Measurements from ENCODE around the gene APBB2. TPM values are rescaled to one million over a fixed set of nuclear protein-coding genes. Genes with fewer than 3 reads are reported as not detected.

Gene APBB2
- total and polyA plus RNA-seq, 2 donors (not counting 1 experiment from before 2014, with no cell fraction given), result 4.4 to 15.8 TPM

DNA sequence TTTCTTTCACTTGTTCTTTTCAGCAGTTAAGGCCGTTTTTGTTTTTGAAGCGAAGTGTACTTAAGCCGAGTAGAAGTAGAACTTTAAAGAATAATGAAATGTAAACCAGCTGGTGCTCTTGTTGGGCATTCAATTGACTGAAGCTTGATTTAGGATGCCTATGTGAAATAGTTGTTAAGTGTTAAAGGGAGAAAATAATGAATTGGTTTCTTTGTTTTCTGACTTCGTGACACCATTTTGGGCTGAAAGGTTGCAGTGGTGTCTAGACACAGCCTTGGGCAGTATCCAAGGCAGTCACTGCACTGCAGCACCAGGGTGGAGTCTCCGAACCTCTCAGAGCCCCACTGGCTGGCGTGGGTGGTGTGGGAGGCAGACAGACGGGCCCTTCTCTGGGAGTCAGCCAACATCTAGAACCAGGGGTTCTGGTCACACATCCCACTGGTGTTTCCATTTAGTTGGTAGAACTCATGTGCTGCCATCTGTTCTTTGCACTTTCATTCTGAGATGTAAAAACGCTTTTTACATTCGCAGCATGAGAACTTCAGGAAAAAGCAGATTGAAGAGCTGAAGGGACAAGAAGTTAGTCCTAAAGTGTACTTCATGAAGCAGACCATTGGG is 45.9 kb upstream of the APBB2 start:
- Mint-ChIP-seq H3K4me3 (no peak overlapping the region), H3K27ac (no peak overlapping the region), H3K27me3 (peaks cover 31% of the 10 kb centered on the region), H3K9me3 (ENCODE audit: insufficient read depth) (no peaks in the 10 kb centered on the region), H3K4me1 (peaks cover 20% of the 10 kb centered on the region)
- H2AFZ ChIP-seq (ENCODE audit: insufficient read depth, low read depth, low read length, poor library complexity, severe bottlenecking), result no peak overlapping the region
- H3K4me3 ChIP-seq (ENCODE audit: control extremely low read depth in 1 of 5, extremely low read depth in 1 of 5, insufficient read depth in 1 of 5, low read depth in 2 of 5, low read length in 4 of 5), result no peak overlapping the region
- 92% methylated on average over 9 of the region's 9 CpGs for WGBS (ENCODE audit: insufficient coverage)
- H4K20me1 ChIP-seq (ENCODE audit: control insufficient read depth, insufficient read depth, low read length, poor library complexity, severe bottlenecking), result no peaks in the 10 kb centered on the region
- no peak for DNase-seq
- H3K9ac ChIP-seq (ENCODE audit: low read length), result no peak overlapping the region
- H3K27ac ChIP-seq (ENCODE audit: low read length in 2 of 2), result no peak overlapping the region
- no peaks in the 10 kb centered on the region for H3K36me3 ChIP-seq (replicated peaks in 1 of 2; ENCODE audit: control extremely low read depth in 1 of 2, control insufficient read depth in 1 of 2, extremely low read depth in 1 of 2, insufficient read depth in 2 of 2, low read length in 1 of 2)
- H3K79me2 ChIP-seq (ENCODE audit: control insufficient read depth, insufficient read depth, low read length), result no peaks in the 10 kb centered on the region
- ATAC-seq (ENCODE audit: low read depth), result no peak
- peaks cover 0 to 5% (median 0%) of the 10 kb centered on the region in 3 donors for H3K9me3 ChIP-seq (ENCODE audit: control extremely low read depth in 1 of 3, control insufficient read depth in 2 of 3, insufficient read depth in 1 of 3, low read length in 2 of 3)
- H3K4me1 ChIP-seq (ENCODE audit: control insufficient read depth in 2 of 2, insufficient read depth in 2 of 2, low read length in 2 of 2), result peaks cover 13 to 18% of the 10 kb centered on the region in 2 donors
- intact Hi-C loops (cut with micrococcal nuclease), result no loop called here
- CTCF ChIA-PET, result interaction anchor here (0.6 to 2.2 kb wide), 3 partner anchors 17 to 401 kb away, joined by 3 to 7 read pairs (median 3); no protein-coding TSS in a partner anchor
- no peak for TF ChIP-seq EZH2 (IDR thresholded peaks at IDR 0.05; ENCODE audit: borderline replicate concordance, insufficient read depth, low read depth, low read length, poor library complexity, severe bottlenecking)
- TF ChIP-seq, protein P1, sequence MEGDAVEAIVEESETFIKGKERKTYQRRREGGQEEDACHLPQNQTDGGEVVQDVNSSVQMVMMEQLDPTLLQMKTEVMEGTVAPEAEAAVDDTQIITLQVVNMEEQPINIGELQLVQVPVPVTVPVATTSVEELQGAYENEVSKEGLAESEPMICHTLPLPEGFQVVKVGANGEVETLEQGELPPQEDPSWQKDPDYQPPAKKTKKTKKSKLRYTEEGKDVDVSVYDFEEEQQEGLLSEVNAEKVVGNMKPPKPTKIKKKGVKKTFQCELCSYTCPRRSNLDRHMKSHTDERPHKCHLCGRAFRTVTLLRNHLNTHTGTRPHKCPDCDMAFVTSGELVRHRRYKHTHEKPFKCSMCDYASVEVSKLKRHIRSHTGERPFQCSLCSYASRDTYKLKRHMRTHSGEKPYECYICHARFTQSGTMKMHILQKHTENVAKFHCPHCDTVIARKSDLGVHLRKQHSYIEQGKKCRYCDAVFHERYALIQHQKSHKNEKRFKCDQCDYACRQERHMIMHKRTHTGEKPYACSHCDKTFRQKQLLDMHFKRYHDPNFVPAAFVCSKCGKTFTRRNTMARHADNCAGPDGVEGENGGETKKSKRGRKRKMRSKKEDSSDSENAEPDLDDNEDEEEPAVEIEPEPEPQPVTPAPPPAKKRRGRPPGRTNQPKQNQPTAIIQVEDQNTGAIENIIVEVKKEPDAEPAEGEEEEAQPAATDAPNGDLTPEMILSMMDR (IDR thresholded peaks at IDR 0.05), result no peak
- H3K27me3 ChIP-seq (replicated peaks in 1 of 4; ENCODE audit: control extremely low read depth in 1 of 4, control insufficient read depth in 3 of 4, insufficient read depth in 4 of 4, low read length in 3 of 4), result peaks cover 0 to 34% (median 19%) of the 10 kb centered on the region in 4 experiments
- POLR2A ChIA-PET, result no interaction called here
- no peak overlapping the region for H3K4me2 ChIP-seq (replicated peaks; ENCODE audit: low read depth, low read length, poor library complexity, severe bottlenecking)

- Histone ChIP-seq H3K9ac (ENCODE audit: low read length) (no peak overlapping the region), H3K27ac (ENCODE audit: low read length in 2 of 2) (no peak overlapping the region), H3K4me1 (ENCODE audit: control insufficient read depth in 2 of 2, insufficient read depth in 2 of 2, low read length in 2 of 2) (peaks cover 13 to 18% of the 10 kb centered on the region in 2 donors), H4K20me1 (ENCODE audit: control insufficient read depth, insufficient read depth, low read length, poor library complexity, severe bottlenecking) (no peaks in the 10 kb centered on the region), H3K9me3 (ENCODE audit: control extremely low read depth in 1 of 3, control insufficient read depth in 2 of 3, insufficient read depth in 1 of 3, low read length in 2 of 3) (peaks cover 0 to 5% (median 0%) of the 10 kb centered on the region in 3 donors), H2AFZ (ENCODE audit: insufficient read depth, low read depth, low read length, poor library complexity, severe bottlenecking) (no peak overlapping the region), H3K4me3 (ENCODE audit: control extremely low read depth in 1 of 5, extremely low read depth in 1 of 5, insufficient read depth in 1 of 5, low read depth in 2 of 5, low read length in 4 of 5) (no peak overlapping the region), H3K79me2 (ENCODE audit: control insufficient read depth, insufficient read depth, low read length) (no peaks in the 10 kb centered on the region), H3K36me3 (replicated peaks in 1 of 2; ENCODE audit: control extremely low read depth in 1 of 2, control insufficient read depth in 1 of 2, extremely low read depth in 1 of 2, insufficient read depth in 2 of 2, low read length in 1 of 2) (no peaks in the 10 kb centered on the region), H3K27me3 (replicated peaks in 1 of 4; ENCODE audit: control extremely low read depth in 1 of 4, control insufficient read depth in 3 of 4, insufficient read depth in 4 of 4, low read length in 3 of 4) (peaks cover 0 to 35% (median 19%) of the 10 kb centered on the region in 4 experiments), H3K4me2 (replicated peaks; ENCODE audit: low read depth, low read length, poor library complexity, severe bottlenecking) (no peak overlapping the region)
- DNase-seq (no peak), ATAC-seq (ENCODE audit: low read depth) (no peak)
- ChIA-PET CTCF (interaction anchor here (0.9 to 2.2 kb wide), 3 partner anchors 22 to 403 kb away, joined by 3 to 7 read pairs (median 3); no protein-coding TSS in a partner anchor), POLR2A (no interaction called here)
- Mint-ChIP-seq H3K4me1 (peaks cover 20% of the 10 kb centered on the region), H3K27me3 (peaks cover 34% of the 10 kb centered on the region), H3K4me3 (no peak overlapping the region), H3K9me3 (ENCODE audit: insufficient read depth) (no peaks in the 10 kb centered on the region), H3K27ac (no peak overlapping the region)
- TF ChIP-seq, protein P1 (IDR thresholded peaks at IDR 0.05), result no peak
- no peak for TF ChIP-seq EZH2 (IDR thresholded peaks at IDR 0.05; ENCODE audit: borderline replicate concordance, insufficient read depth, low read depth, low read length, poor library complexity, severe bottlenecking)
- intact Hi-C loops (cut with micrococcal nuclease), result no loop called here
- 65% methylated on average over 4 of the region's 5 CpGs for WGBS (ENCODE audit: insufficient coverage)
Observed at GRCh38 chr4:41258783-41259182, 44.4 kb upstream of the APBB2 start.
